Pancreas (tissue), 10 donors: ENCODE results near the gene COL2A1. TPM values are rescaled to one million over a fixed set of nuclear protein-coding genes. Genes with fewer than 3 reads are reported as not detected.
"Not testable (repeated sequence)": the region's sequence is repeated elsewhere in the genome, so short reads cannot be mapped to it uniquely, and the experiment has no call there.

ENCODE experiments used
- ATAC-seq, 4 donors: fragments of 200-7000 bp; cut with Tn5 transposase; one replicate each; pipeline versions ENCODE4 v1.8.0 to v1.9.1; 2020; ENCODE audit warnings: mild to moderate bottlenecking in 4 of 4, moderate library complexity in 4 of 4
- DNase-seq, 6 donors: peaks; one replicate each; pipeline ENCODE4 v3.0.0-alpha.2; 2020
- FAIRE-seq: peaks from 2 replicates; lab custom pipeline; 2012; peaks lifted over from hg19 to GRCh38; lab: Jason Lieb, UNC
- H3K27ac ChIP-seq, 4 donors: fragments of 200-600 bp; sonication (generic); 1 replicate in 3 of 4; 2 replicates in 1 of 4; pipeline versions ENCODE4 v1.5.0 to v1.8.0; 2020
- H3K27me3 ChIP-seq, 4 donors: fragments of 200-600 bp; one replicate each; pipeline ENCODE4 v1.8.0; 2021
- H3K36me3 ChIP-seq, 3 donors: fragments of 200-600 bp; sonication (generic) in 1 of 3; one replicate each; pipeline versions ENCODE4 v1.5.0 to v1.8.0; 2020 to 2021
- H3K4me1 ChIP-seq, 3 donors: fragments of 200-600 bp; one replicate each; pipeline ENCODE4 v1.8.0; 2021
- H3K4me3 ChIP-seq, 4 donors: fragments of 200-600 bp; sonication (generic) in 2 of 4; one replicate each; pipeline versions ENCODE4 v1.5.0 to v1.8.0; 2020 to 2021
- H3K9me3 ChIP-seq, 4 donors: fragments of 200-600 bp; one replicate each; pipeline ENCODE4 v1.8.0; 2021
- CTCF ChIP-seq, 4 donors: fragments of 200-600 bp; sonication (generic) in 3 of 4; IDR thresholded peaks; one replicate each; pipeline versions ENCODE4 v1.5.0 to v1.8.0; 2021; ENCODE audit warnings: antibody characterized with exemption in 4 of 4
- WGBS, 2 donors: extraction: QIAGEN DNeasy Blood & Tissue Kit; methylation state at CpG; one replicate each; pipeline ENCODE4 v1.1.7; 2013; 5-methylcytosine and 5-hydroxymethylcytosine counted together
- intact Hi-C, 3 donors: fragments of 100-400 bp; cut with DNase I; formaldehyde crosslinking; loops; one replicate each; pipeline versions ENCODE4 v1.11.1 to v1.14.2; 2022
- polyA plus RNA-seq, 2 donors: library from polyadenylated mRNA; stranded (reverse); fragments of 200-250 nt; gene quantifications; one replicate each; pipeline ENCODE4 v1.2.3, GENCODE V29; 2013
- total RNA-seq, 6 donors: library from RNA; stranded (reverse); fragmentation: NEBNext Ultra II Directional in 4 of 6; extraction: Animal tissue kit (Norgen Biotek cat#: 25700) in 4 of 6; gene quantifications; one replicate each; pipeline versions ENCODE4 v1.2.1 to v1.2.4, GENCODE V29; 2021 to 2023
- donor health status: healthy with polysubstance abuse.
- donor health status: DM: no; HTN: no; CAD: no; lungs with moderate emphysema.
- donor health status: DM: no; HTN: no; CAD: no.
- donor health status: control.
- donor health status: control.
- donor health status: Bipolar disorder and iron deficiency.
- donor health status: DM: yes; HTN: yes; CAD: no.
- donor health status: DM: no; HTN: no; CAD: no.
- donor health status: DM: no; HTN: no; CAD: no.
- donor health status: DM: yes; HTN: yes; CAD: no.

COL2A1 gene
- total and polyA plus RNA-seq, 8 donors: 0.04 to 0.12 (median 0.06) TPM; not detected in 5

DNA sequence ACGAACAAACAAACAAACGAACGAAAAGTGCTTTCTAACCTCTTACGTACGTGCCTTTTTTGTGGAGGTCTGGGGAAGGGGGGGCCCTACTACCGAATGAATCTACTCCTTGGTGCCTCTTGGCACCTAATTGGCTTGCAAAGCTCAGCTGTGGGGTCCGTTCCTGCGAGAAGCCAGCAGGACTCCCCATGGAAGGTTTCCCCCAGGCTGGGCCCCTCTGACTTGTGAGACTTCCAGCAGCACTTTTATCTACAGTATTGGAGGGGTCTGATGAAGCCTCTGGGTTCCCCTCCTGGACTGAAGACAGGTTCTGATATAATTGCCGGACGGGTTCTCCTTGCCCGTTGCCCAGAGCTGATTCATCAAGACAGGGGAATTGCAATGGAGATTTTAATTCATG is 42.1 kb downstream of the COL2A1 start:
- FAIRE-seq (no peak), ATAC-seq (no peak), DNase-seq (no peak)
- Histone ChIP-seq H3K9me3 (no peaks in the 10 kb centered on the region), H3K27me3 (no peaks in the 10 kb centered on the region), H3K4me1 (no peaks in the 10 kb centered on the region), H3K27ac (no peak overlapping the region), H3K36me3 (no peaks in the 10 kb centered on the region), H3K4me3 (no peak overlapping the region)
- 70 to 78% methylated on average over 11 of the region's 11 CpGs for WGBS, 2 donors
- TF ChIP-seq CTCF (IDR thresholded peaks at IDR 0.05): no peak
- intact Hi-C loops: no loop called here

GRCh38 chr12:47957671-47958070 is 46.6 kb downstream of the COL2A1 start:
- not testable (repeated sequence) for ATAC-seq, H3K4me1 ChIP-seq, H3K27me3 ChIP-seq, H3K9me3 ChIP-seq, H3K36me3 ChIP-seq, FAIRE-seq, H3K4me3 ChIP-seq, H3K27ac ChIP-seq, DNase-seq
- 82 to 84% methylated on average over 1 of the region's 1 CpG for WGBS, 2 donors
- intact Hi-C loops: loop anchor here in 2 of 3 donors (5.0 to 10.0 kb wide), 2 partner anchors 55 to 207 kb away; partner anchors contain the start of gene VDR (in 1 of the 2)

- no peaks in the 10 kb centered on the region for H3K27me3 ChIP-seq
- FAIRE-seq: no peak
- no peaks in the 10 kb centered on the region for H3K36me3 ChIP-seq
- no peak for TF ChIP-seq CTCF (IDR thresholded peaks at IDR 0.05)
- intact Hi-C loops: loop anchor here in 2 of 3 donors (5.0 to 10.0 kb wide), 2 partner anchors 53 to 210 kb away; partner anchors contain the start of gene VDR (in 1 of the 2)
- no peaks in the 10 kb centered on the region for H3K4me1 ChIP-seq
- H3K27ac ChIP-seq: no peak overlapping the region
- 66 to 75% methylated on average over 3 of the region's 3 CpGs for whole genome bisulfite sequencing, 2 donors
- DNase-seq: no peak
- no peak overlapping the region for H3K4me3 ChIP-seq
- no peaks in the 10 kb centered on the region for H3K9me3 ChIP-seq
- ATAC-seq: no peak
Observed at GRCh38 chr12:47955059-47955458, 49.2 kb downstream of the COL2A1 start.

DNA sequence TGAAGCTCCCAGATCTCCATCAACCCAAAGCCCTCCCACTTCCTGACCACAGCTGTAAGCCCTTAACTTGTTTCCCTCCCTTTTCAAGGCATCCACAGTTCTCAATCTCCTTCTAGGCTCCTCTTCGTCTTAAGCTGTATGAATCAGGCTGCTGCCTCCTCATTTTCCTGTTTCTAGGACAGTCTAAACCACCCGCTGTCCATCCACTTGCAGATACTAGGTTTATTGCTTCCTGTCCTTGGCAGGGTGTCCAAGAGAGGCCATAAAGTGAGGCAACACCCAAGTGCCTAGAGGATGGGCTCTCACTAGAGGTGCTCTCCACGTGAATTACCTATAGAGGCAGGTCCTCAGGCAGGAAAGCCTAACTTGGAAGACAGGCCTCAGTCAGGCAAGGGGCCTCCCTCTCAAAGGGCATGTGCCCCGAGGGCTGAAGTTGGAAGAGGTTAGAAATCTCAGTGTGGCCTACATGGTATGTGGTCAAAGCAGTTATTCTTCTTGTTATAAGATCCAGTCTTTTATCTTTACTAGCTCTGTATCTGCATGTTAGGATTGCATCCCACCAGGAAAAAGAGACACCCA is 49.7 kb downstream of the COL2A1 start:
- no peaks in the 10 kb centered on the region for H3K27me3 ChIP-seq
- H3K4me1 ChIP-seq: no peaks in the 10 kb centered on the region
- WGBS, 2 donors: 73 to 74% methylated on average over 4 of the region's 4 CpGs
- H3K36me3 ChIP-seq: no peaks in the 10 kb centered on the region
- no peak for TF ChIP-seq CTCF (IDR thresholded peaks at IDR 0.05)
- no peak overlapping the region for H3K4me3 ChIP-seq
- ATAC-seq: no peak
- no peak for DNase-seq
- H3K9me3 ChIP-seq: no peaks in the 10 kb centered on the region
- no peak overlapping the region for H3K27ac ChIP-seq
- FAIRE-seq: no peak
- intact Hi-C loops: loop anchor here in 2 of 3 donors (5.0 to 10.0 kb wide), 2 partner anchors 52 to 210 kb away; partner anchors contain the start of gene VDR (in 1 of the 2)

DNA sequence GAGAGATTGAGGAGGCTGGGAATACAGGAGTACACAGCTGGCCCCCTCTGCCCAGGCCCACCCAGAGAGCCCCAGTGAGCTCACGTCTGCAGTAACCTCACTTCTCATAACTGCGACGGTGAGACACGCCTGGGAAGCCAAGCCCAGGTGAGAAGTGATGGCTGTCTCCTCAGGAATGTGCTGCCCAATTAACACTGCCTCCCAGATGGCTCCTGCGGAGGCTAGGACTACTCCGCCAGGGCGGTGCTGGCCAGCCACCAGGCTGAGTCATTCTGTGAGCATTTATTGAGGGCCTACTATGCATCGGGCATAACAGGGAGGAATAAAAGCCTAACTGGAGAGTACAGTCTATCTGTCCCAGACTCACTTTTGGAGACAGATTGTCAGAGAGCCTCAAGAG is 50.2 kb downstream of the COL2A1 start:
- Histone ChIP-seq H3K27ac (no peak overlapping the region), H3K36me3 (no peaks in the 10 kb centered on the region), H3K9me3 (no peaks in the 10 kb centered on the region), H3K4me1 (no peaks in the 10 kb centered on the region), H3K4me3 (no peak overlapping the region), H3K27me3 (no peaks in the 10 kb centered on the region)
- intact Hi-C loops: loop anchor here in 1 of 3 donors (10.0 kb wide), 1 partner anchor 211 kb away; no protein-coding TSS in a partner anchor
- 83 to 84% methylated on average over 8 of the region's 8 CpGs for WGBS, 2 donors
- ATAC-seq (no peak), DNase-seq (no peak), FAIRE-seq (no peak)
- no peak for TF ChIP-seq CTCF (IDR thresholded peaks at IDR 0.05)
